IMR-90 (cell line): ENCODE data around the gene KMT2C. TPM values are rescaled to one million over a fixed set of nuclear protein-coding genes. Genes with fewer than 3 reads are reported as not detected.

Source experiments
- ATAC-seq: fragments of 200-7000 bp; cut with Tn5 transposase; 2 replicates; pipeline ENCODE4 v1.9.1; 2020; ENCODE audit warnings: low read depth, mild to moderate bottlenecking, moderate library complexity
- BruUV-seq: library from RNA; stranded (reverse); fragments of 400-500 nt; replicated peaks from 2 replicates; lab custom pipeline; 2021; lab: Mats Ljungman, UMichigan
- CTCF ChIA-PET: fragments of 300-600 bp; formaldehyde crosslinking; extraction: SDS; loops from one replicate; lab custom pipeline; 2021; ENCODE audit warnings: antibody characterized with exemption; lab: Yijun Ruan, JAX
- POLR2A ChIA-PET: fragments of 300-600 bp; sonication (Branson Sonifier 250); formaldehyde crosslinking; loops from one replicate; lab custom pipeline; 2022; ENCODE audit warnings: antibody characterized with exemption; ENCODE audit not compliant: unreplicated experiment; lab: Charles Lee
- DNase-seq: peaks from one replicate; pipeline ENCODE4 v3.0.0; 2013
- H2AFZ ChIP-seq: replicated peaks from 2 replicates; pipeline ENCODE3; 2013; ENCODE audit warnings: low read length, mild to moderate bottlenecking; ENCODE audit not compliant: poor library complexity
- H2AK5ac ChIP-seq: 2 replicates; pipeline ENCODE4 v1.6.1; 2013; ENCODE audit warnings: low read depth, low read length, inconsistent platforms
- H2AK9ac ChIP-seq: replicated peaks from 2 replicates; pipeline ENCODE3; 2013; ENCODE audit warnings: mild to moderate bottlenecking, low read depth, low read length, moderate library complexity; ENCODE audit not compliant: poor library complexity
- H2BK120ac ChIP-seq: 2 replicates; pipeline ENCODE4 v1.6.1; 2013; ENCODE audit warnings: low read depth, low read length, inconsistent platforms
- H2BK15ac ChIP-seq: 3 replicates; pipeline ENCODE4 v1.6.1; 2013; ENCODE audit warnings: low read depth, low read length, inconsistent platforms
- H2BK20ac ChIP-seq: 2 replicates; pipeline ENCODE4 v1.6.1; 2013; ENCODE audit warnings: low read depth, mild to moderate bottlenecking, inconsistent platforms, low read length, moderate library complexity
- H2BK5ac ChIP-seq: 2 replicates; pipeline ENCODE4 v1.6.1; 2013; ENCODE audit warnings: mild to moderate bottlenecking, low read depth, low read length, inconsistent platforms; ENCODE audit not compliant: poor library complexity, severe bottlenecking
- H3K14ac ChIP-seq: replicated peaks from 2 replicates; pipeline ENCODE4 v1.6.1; 2013; ENCODE audit warnings: low read depth, low read length, inconsistent platforms
- H3K18ac ChIP-seq: 2 replicates; pipeline ENCODE4 v1.6.1; 2013; ENCODE audit warnings: low read depth, low read length, control low read depth
- H3K23ac ChIP-seq: 2 replicates; pipeline ENCODE4 v1.6.1; 2013; ENCODE audit warnings: low read depth, low read length, inconsistent platforms
- H3K27ac ChIP-seq: 2 replicates; pipeline ENCODE4 v1.5.1; 2013; ENCODE audit warnings: mild to moderate bottlenecking, control low read depth, low read length; ENCODE audit not compliant: insufficient read depth
- H3K27me3 ChIP-seq: 2 replicates; pipeline ENCODE4 v1.6.1; 2013; ENCODE audit warnings: low read length; ENCODE audit not compliant: control insufficient read depth, insufficient read depth
- H3K36me3 ChIP-seq: 2 replicates; pipeline ENCODE4 v1.6.1; 2013; ENCODE audit warnings: low read length, mixed read lengths; ENCODE audit not compliant: control insufficient read depth, insufficient read depth
- H3K4ac ChIP-seq: 2 replicates; pipeline ENCODE4 v1.6.1; 2013; ENCODE audit warnings: low read depth, low read length, inconsistent platforms
- H3K4me1 ChIP-seq: 2 replicates; pipeline ENCODE4 v1.6.1; 2013; ENCODE audit warnings: low read length, mixed read lengths; ENCODE audit not compliant: control insufficient read depth, insufficient read depth
- H3K4me2 ChIP-seq: 2 replicates; pipeline ENCODE4 v1.6.1; 2013; ENCODE audit warnings: low read depth, mild to moderate bottlenecking, control low read depth, low read length, moderate library complexity
- H3K4me3 ChIP-seq: 2 replicates; pipeline ENCODE4 v1.5.1; 2013; ENCODE audit warnings: low read depth, mild to moderate bottlenecking, control low read depth, low read length, moderate library complexity; ENCODE audit not compliant: insufficient read depth
- H3K56ac ChIP-seq: 2 replicates; pipeline ENCODE4 v1.6.1; 2013; ENCODE audit warnings: low read length, inconsistent platforms; ENCODE audit not compliant: insufficient read depth; ENCODE audit errors: extremely low read depth
- H3K79me1 ChIP-seq, 2 experiments: 2 replicates each; pipeline ENCODE4 v1.6.1; 2013; ENCODE audit warnings: low read length in 2 of 2, inconsistent platforms in 1 of 2, low read depth in 1 of 2
- H3K9ac ChIP-seq: 2 replicates; pipeline ENCODE4 v1.6.1; 2013; ENCODE audit warnings: low read depth, low read length, control low read depth
- H3K9me1 ChIP-seq: 2 replicates; pipeline ENCODE4 v1.6.1; 2013; ENCODE audit warnings: low read length, inconsistent platforms; ENCODE audit not compliant: insufficient read depth
- H3K9me3 ChIP-seq: 2 replicates; pipeline ENCODE4 v1.6.1; 2013; ENCODE audit warnings: low read length; ENCODE audit not compliant: control insufficient read depth, insufficient read depth
- H4K20me1 ChIP-seq: 2 replicates; pipeline ENCODE4 v1.6.1; 2013; ENCODE audit warnings: low read length, inconsistent platforms; ENCODE audit not compliant: insufficient read depth
- H4K5ac ChIP-seq: 2 replicates; pipeline ENCODE4 v1.6.1; 2013; ENCODE audit warnings: mild to moderate bottlenecking, low read depth, low read length, control low read depth
- H4K8ac ChIP-seq, 2 experiments: 2 replicates each; pipeline ENCODE4 v1.6.1; 2013; ENCODE audit warnings: low read depth in 2 of 2, low read length in 2 of 2, control low read depth in 1 of 2, inconsistent platforms in 1 of 2
- H4K91ac ChIP-seq: 2 replicates; pipeline ENCODE4 v1.6.1; 2013; ENCODE audit warnings: low read depth, low read length, inconsistent platforms; ENCODE audit not compliant: insufficient read depth
- BHLHE40 ChIP-seq: fragments of 150-350 bp; IDR thresholded peaks from 2 replicates; pipeline ENCODE4 v1.6.1; 2016; ENCODE audit warnings: mild to moderate bottlenecking, low read depth, low read length
- CEBPB ChIP-seq: IDR thresholded peaks from 2 replicates; pipeline ENCODE4 v1.6.1; 2012; ENCODE audit warnings: low read depth, low read length, improper control_type of control experiment
- CHD1 ChIP-seq: IDR thresholded peaks from 2 replicates; pipeline ENCODE4 v1.6.1; 2012; ENCODE audit warnings: low read depth, low read length, improper control_type of control experiment
- MAFK ChIP-seq: IDR thresholded peaks from 2 replicates; pipeline ENCODE4 v1.6.1; 2012; ENCODE audit warnings: low read depth, low read length, improper control_type of control experiment
- MAZ ChIP-seq: IDR thresholded peaks from 2 replicates; pipeline ENCODE4 v1.6.1; 2012; ENCODE audit warnings: low read depth, mild to moderate bottlenecking, low read length, improper control_type of control experiment, moderate library complexity, borderline replicate concordance
- MXI1 ChIP-seq: IDR thresholded peaks from 2 replicates; pipeline ENCODE4 v1.6.1; 2012; ENCODE audit warnings: low read depth, mild to moderate bottlenecking, low read length, moderate library complexity, borderline replicate concordance
- RAD21 ChIP-seq: IDR thresholded peaks from 2 replicates; pipeline ENCODE4 v1.6.1; 2012; ENCODE audit warnings: low read length, improper control_type of control experiment
- RCOR1 ChIP-seq: IDR thresholded peaks from 2 replicates; pipeline ENCODE4 v1.6.1; 2012; ENCODE audit warnings: mild to moderate bottlenecking, low read length, improper control_type of control experiment; ENCODE audit not compliant: insufficient replicate concordance
- RFX5 ChIP-seq: IDR thresholded peaks from 2 replicates; pipeline ENCODE4 v1.8.0; 2012; ENCODE audit warnings: low read depth, mild to moderate bottlenecking, low read length, moderate library complexity
- WGBS, 2 experiments: methylation state at CpG; one replicate each; pipeline versions ENCODE4 v1.1.5 to v1.1.7; 2013; ENCODE audit warnings: missing lambda C conversion rate in 2 of 2; ENCODE audit not compliant: insufficient read length in 1 of 2; ENCODE audit errors: extremely low coverage in 2 of 2; 5-methylcytosine and 5-hydroxymethylcytosine counted together
- dilution Hi-C: fragments of 300-500 bp; cut with HindIII; formaldehyde crosslinking; loops from one replicate; pipeline ENCODE4 v1.14.3; 2018; ENCODE audit warnings: low sequenced_read_pairs; ENCODE audit not compliant: unreplicated experiment
- in situ Hi-C: fragments of 300-500 bp; cut with MboI; formaldehyde crosslinking; loops from 3 replicates; pipeline ENCODE4 v1.14.3; 2019; ENCODE audit warnings: low sequenced_read_pairs, inconsistent platforms, mixed read lengths
- intact Hi-C: fragments of 100-400 bp; cut with micrococcal nuclease; formaldehyde crosslinking; loops from 2 replicates; pipeline ENCODE4 v1.10.0; 2022
- polyA plus RNA-seq, 3 experiments: library from polyadenylated mRNA; depleted of rRNA; stranded (reverse); fragments of >200 nt; gene quantifications; 2 replicates each; pipeline ENCODE4 v1.2.3, GENCODE V29; 2012; ENCODE audit warnings: low replicate concordance in 1 of 3
- total RNA-seq: library from RNA; depleted of rRNA; stranded (reverse); fragments of >200 nt; gene quantifications from 2 replicates; pipeline ENCODE4 v1.2.3, GENCODE V29; 2012

KMT2C gene
- total and polyA plus RNA-seq, 2 of the 4 experiments (the other 2 are of a cell fraction), result 8.0 to 23.3 TPM

DNA sequence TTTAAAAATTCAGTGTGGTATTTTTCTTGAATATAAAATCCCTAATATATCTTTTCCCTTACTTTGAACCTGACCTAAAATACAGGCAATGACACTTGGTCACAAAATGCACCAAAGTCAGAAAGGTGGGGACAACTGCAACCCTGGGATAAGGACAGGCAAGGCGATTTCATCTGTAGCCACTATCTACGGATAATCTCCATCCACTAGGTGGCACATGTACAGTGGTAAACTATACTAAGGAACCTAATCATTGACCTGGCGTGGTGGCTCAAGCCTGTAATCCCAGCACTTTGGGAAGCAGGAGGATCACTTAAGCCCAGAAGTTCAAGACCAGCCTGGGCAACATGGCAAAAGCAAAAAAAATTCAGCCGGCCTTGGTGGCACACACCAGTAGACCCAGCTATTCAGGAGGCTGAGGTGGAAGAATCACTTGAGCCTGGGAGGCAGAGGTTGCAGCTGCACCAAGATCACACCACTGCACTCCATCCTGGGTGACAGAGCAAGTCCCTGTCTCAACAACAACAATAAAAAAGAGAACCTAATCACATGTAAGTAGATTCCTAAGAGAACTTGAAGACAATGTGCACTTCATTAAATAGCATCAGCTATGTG lies 98.9 kb downstream of the KMT2C start (continued):
- no peak for TF ChIP-seq RFX5

DNA sequence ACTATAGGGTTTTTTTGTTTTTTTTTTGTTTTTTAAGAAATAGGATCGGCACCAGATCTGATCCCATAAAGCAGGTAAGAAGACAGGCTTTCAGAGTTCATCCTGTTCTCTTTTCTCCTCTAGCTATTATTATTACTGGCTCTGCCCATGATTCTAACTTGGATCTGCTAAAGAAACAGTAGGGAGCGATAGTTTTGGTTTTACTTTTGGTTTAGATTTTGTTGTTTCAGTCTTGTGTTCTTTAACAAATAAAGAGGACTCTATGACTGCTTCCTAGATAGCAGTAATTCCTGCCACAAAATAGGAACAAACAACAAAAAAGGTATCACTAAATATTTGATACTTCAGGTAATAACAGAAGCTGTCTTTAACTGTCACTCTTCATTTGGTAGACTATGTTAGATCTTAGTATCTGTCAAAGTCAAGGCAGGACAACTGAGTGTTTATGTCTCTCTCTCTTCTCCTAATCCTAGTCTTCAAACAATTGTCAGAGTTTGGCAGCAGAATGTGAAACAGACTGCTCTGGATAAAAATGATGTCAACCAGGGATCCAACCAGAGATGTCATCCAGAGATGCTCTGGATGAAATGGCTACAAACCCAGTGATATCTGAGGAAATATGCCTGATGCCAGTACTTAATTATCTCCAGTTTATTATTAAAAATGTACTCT lies 99.8 kb downstream of the KMT2C start:
- Histone ChIP-seq H2AK9ac (no peak overlapping the region), H3K18ac (no peak overlapping the region), H4K5ac (no peak overlapping the region), H2AK5ac (no peak overlapping the region), H3K14ac (no peak overlapping the region), H3K4me2 (no peak overlapping the region), H3K9me1 (0 out of 2 replicates have a peak, but pooled peaks cover 5% of the 10 kb centered on the region), H4K91ac (no peak overlapping the region), H3K36me3 (no peaks in the 10 kb centered on the region), H3K4ac (no peak overlapping the region), H2BK5ac (no peak overlapping the region), H4K8ac (no peak overlapping the region), H3K4me1 (peaks cover 2% of the 10 kb centered on the region; the same call in 1 of the 2 replicates), H3K27ac (no peak overlapping the region), H2AFZ (no peak overlapping the region), H3K56ac (no peak overlapping the region), H3K9ac (no peak overlapping the region), H3K4me3 (no peak overlapping the region), H3K23ac (no peak overlapping the region), H4K20me1 (peaks cover 31% of the 10 kb centered on the region), H3K9me3 (no peaks in the 10 kb centered on the region), H2BK15ac (no peak overlapping the region), H2BK120ac (no peak overlapping the region), H3K27me3 (no peaks in the 10 kb centered on the region), H3K79me1 (peaks cover 10 to 63% of the 10 kb centered on the region in 2 experiments; a peak in 3 of 4 replicates), H2BK20ac (no peak overlapping the region)
- intact Hi-C loops, result loop anchor here (2.0 kb wide), 1 partner anchor 371 kb away; no protein-coding TSS in a partner anchor
- no peak for DNase-seq
- no TSS peak for BruUV-seq
- ChIA-PET POLR2A (no interaction called here), CTCF (interaction anchor here (0.9 kb wide), 1 partner anchor 343 kb away, joined by 3 read pairs; no protein-coding TSS in a partner anchor)
- no peak; the same call in 1 of the 2 replicates for ATAC-seq
- in situ Hi-C loops, result loop anchor here (10.0 to 25.0 kb wide), 2 partner anchors 339 to 476 kb away; partner anchors contain the start of gene XRCC2
- dilution Hi-C loops, result no loop called here
- WGBS, 2 experiments, result no CpG with 5 or more reads among the region's 2 CpGs
- no peak for TF ChIP-seq MAFK
- TF ChIP-seq CHD1, result no peak
- no peak for TF ChIP-seq MAZ
- no peak for TF ChIP-seq MXI1
- no peak for TF ChIP-seq CEBPB
- no peak for TF ChIP-seq RAD21
- no peak for TF ChIP-seq RCOR1
- TF ChIP-seq RFX5, result no peak
- no peak for TF ChIP-seq BHLHE40
